Activated T-cell treated with anti-CD3 and anti-CD28 coated beads for 4 hours (primary cell): Measurements from ENCODE around the gene ELMO1.

Experiments
- DNase-seq: peaks from one replicate; pipeline ENCODE4 v3.0.0-alpha.2; 2020

The ELMO1 gene

DNA sequence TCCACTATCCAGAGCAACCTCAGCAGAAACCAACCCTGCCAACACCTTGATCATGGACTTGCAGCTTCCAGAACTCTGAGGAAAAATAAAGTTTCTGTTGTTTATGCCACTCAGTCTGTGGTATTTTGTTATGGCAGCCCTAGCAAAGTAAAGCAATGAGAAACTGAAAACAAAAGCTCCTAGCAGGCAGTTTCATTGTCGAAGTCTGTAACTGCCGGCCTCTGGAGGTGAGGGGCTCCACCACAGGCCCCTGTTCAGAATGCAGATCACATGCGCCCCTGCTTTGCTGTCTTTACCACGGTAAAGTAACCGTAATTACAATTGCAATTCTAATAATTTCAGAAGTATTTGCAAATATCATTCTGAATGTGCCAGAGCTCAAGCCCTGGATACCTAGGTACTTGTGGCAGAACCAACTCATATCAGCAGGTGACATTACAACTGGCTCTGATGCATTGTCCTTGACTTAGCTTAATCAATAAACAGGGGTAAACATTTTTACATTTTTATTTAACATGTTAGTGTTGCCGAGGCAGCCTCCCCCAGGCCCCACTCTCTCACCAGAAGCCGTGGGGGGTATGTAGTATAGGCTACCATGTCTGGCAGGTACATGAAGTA is 193.2 kb downstream of the ELMO1 start:
- no peak for DNase-seq

- DNase-seq = no peak
Measured at GRCh38 chr7:37251222-37251621, 197.4 kb downstream of the ELMO1 start.

DNA sequence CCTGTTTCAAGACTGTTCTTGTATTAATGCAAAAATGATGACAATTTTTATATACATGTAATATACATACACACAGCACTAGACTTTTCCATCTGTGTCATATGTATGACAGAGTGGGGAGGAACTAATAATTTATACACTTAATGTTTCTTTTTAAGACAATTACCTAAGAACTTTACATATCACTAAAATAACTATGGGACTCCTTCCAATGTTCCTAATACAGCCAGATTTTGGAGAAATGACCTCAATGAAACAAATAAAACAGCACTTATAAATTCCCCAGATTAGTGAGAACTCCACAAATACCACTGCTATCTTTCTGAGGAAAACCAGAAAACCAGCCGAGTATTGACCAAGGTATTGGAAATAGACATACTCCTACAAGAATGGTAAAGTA is 199.4 kb downstream of the ELMO1 start:
- DNase-seq = no peak

- no peak for DNase-seq
Measured at GRCh38 chr7:37248396-37248861, 200.2 kb downstream of the ELMO1 start.

- no peak for DNase-seq
Measured at GRCh38 chr7:37247861-37248260, 200.8 kb downstream of the ELMO1 start.

GRCh38 chr7:37245590-37245989 is 203.1 kb downstream of the ELMO1 start:
- DNase-seq = no peak

GRCh38 chr7:37236906-37237305 is 211.8 kb downstream of the ELMO1 start:
- no peak for DNase-seq

- no peak for DNase-seq
Measured at GRCh38 chr7:37235813-37236212, 212.9 kb downstream of the ELMO1 start.

DNA sequence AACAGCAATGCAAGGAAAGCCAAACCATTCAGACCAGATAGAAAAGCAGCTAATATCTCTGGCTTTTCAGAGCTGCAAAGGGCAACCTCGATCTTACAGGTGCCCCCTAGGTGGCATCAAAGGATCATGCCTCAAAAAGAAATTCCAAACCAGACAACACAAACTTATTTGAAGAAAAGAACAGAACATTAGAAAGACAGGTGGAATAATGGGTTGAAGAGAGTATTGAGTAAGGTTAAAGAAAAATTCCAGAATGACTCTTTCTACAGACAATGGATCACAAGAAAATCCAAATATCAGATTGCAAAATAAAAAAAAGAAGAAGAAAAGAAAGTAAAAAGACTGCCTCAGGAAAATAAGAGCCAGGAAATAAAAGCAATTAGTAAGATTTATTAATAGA is 213.7 kb downstream of the ELMO1 start:
- DNase-seq = no peak

DNA sequence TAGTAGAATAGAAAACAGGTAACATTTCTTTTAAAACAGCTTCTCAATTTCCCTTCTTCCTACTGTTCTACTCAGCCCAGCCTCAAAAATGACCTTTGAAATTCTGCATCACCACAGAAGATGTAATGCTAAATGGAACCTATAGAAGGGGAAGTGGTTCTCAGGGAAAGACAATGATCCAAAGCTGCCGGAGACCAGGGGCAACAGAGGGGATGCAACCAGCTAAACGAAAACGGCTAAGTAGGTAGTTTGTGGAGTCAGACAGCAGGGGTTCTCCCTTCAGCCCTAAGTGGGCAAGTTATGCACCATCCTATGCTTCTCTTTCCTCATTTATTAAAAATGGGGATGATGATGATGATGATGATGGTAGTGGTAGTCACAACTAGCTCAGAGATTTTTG is 214.3 kb downstream of the ELMO1 start:
- no peak for DNase-seq

- no peak for DNase-seq
Measured at GRCh38 chr7:37231613-37232012, 217.1 kb downstream of the ELMO1 start.

DNA sequence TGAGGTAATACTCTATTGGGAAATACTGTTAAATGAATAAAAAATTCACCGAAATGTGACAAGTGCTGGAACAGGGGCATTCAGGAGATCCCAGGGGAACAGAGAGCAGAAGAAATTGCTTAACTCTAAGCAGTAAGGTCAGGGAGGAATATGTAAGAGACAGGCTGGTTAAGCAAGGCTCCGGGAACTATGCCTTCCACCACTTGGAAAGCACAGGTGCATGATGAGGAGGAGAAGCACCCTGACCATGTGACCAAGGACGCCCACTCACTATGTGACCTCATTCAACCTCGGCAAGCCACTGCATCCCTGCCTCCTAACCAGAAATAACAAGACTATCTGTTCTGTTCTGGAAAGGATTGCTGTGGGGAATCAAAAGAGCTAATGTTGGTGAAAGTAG is 218.4 kb downstream of the ELMO1 start:
- DNase-seq = peak; percentile 11

DNA sequence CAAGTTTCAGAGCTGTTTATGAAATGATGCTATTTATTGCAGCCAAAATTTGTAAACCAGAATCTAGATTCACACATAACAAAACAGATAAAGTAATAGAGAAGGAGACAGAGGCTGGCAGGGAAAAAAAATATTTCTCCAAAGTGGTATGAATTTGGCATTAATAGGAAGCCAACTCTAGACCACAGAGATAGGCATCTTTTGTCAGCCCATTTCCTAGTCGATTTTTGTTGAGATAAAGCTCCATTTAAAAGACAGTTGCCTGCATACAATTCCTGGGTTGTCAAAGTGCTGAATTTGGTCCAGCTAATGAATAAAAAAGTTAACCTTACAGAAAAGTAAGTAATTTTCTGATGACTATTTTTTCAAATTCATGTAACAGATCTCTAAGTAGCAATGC is 219.3 kb downstream of the ELMO1 start:
- DNase-seq = no peak

DNA sequence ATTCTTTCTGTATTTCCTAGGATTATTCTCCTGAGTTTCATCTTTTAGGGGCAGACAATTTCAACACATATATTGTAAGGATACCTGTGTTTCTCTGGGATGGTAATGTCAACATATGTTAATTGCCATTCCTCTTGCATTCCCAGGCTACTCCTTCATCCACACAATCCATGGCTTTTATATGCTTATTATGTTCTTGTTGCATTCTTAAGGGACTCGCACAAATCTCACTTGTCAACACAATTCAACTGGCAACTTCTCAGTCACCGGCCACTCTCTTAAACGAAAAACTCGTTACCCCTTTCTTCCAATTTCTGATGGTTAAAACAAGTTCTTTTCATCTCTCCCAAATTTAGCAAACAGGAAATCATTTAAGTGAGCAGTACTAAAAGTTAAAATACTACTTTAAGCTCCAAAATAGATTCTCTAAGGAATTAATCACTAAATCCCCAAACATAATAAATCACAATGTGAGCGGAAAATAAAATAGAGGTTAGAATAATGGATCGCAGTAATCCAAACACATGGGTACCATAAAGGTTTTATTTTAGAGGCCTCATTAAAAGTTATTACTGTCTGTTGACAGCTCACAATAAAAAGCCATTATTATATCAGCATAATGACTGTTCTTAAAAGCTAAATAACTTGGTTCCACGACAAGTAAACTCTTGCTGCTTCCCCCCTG is 223.2 kb downstream of the ELMO1 start:
- DNase-seq = no peak

- DNase-seq = no peak
Measured at GRCh38 chr7:37224746-37225145, 223.9 kb downstream of the ELMO1 start.

DNA sequence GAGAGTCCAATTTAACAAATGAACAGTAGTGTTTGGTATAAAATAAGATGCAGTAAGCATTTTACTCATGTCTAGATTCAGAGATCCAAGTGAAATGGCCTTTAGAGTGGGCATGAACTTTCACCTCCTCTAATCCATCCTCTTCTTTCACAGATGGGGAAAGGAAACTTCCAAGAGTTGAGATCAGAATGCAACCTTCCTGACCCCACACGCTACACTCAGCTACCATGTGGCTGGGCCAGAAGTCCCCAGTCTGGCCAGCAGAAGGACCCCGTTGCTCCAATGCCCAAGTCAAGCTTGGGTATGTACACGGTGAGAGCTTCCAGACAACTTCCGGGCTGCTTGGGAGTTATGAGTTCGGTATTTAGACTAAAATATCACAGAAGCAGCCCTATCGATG is 228.0 kb downstream of the ELMO1 start:
- no peak for DNase-seq

DNA sequence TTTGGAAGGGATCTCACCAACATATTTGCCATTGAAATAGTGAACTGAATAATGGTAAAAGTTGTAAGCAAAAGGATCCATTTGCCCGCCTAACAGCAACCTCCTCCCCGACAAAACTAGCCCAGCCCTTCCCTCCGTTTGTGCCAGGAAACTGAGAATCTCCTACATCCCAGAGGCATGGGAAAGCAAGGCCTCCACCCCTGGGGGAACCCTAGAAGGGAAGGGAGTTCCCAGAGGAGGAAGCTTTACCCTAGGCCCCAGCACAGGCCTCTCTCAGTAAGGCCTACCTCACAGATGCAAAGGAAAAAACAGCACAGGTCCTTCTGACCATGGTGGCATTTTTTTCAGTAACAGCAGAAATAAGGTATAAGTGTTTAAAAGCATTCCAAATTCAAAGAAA is 229.7 kb downstream of the ELMO1 start:
- no peak for DNase-seq

DNA sequence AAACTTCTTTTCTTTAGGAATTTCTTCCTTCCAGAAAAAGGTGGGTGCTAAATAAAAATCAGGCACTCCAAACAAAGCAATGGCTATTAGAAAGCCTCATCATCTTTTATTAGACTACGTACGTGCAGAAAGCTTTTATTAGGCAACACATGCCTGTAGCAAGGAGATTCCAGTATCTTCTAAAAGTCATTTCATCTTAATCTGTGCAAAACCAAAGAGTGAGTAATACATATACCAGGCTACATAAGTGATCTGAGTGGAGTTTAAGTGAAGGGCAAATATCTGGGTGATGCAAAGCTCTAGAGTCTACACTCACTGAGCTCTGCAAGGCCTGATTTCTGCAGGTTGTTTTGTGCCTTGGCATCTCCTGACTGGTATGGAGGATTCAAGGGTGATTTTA is 231.7 kb downstream of the ELMO1 start:
- no peak for DNase-seq

- no peak for DNase-seq
Measured at GRCh38 chr7:37216156-37216852, 232.4 kb downstream of the ELMO1 start.

DNA sequence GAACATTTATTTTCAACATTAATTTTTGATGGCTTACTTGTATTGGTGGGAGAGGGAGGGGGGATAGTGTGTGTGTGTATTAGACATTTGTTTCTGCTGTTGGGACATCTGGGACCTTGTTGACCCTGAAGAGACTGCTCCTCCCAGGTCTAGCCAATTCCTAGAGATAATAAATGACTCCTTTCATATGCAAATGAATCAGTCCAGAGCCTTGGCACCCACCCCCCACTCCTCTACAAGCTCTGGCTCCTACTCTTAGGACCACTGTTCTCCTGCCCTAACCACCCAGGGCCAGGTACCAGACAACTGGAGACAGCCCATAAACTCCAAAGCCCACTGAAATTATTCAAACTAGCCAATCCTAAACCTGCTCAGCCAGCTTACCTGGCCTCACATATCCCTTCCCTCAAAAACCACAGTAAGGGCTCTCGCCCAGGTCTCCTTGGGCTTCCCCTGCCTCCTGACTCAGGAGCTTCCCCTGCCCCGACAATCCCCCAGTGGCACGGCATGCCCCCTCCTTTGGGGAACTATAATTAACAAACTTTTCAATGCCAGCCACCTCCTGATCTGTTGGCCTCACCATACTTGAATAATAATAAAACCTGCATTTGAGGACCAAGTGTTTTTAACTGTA is 233.3 kb downstream of the ELMO1 start:
- DNase-seq = no peak

DNA sequence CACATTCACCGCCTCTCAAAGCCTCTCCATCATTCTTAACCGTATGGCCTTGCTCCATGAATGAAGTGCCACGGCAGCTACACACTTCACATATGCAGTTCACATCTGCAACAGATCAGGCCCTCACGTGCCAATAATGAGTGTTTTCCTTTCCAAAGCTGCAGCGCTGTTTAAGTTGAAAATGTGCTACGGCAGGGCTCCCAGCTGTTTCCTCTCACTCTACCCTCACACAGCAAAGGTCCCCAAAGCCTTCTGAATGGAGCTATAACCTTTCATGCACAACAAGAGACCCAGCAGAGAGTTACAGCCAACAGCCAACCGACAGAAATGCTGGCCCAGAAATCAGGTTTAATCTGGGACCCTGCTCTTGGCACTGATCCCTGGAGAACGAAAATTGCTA is 236.1 kb downstream of the ELMO1 start:
- no peak for DNase-seq

GRCh38 chr7:37212051-37212450 is 236.6 kb downstream of the ELMO1 start:
- DNase-seq = no peak

DNA sequence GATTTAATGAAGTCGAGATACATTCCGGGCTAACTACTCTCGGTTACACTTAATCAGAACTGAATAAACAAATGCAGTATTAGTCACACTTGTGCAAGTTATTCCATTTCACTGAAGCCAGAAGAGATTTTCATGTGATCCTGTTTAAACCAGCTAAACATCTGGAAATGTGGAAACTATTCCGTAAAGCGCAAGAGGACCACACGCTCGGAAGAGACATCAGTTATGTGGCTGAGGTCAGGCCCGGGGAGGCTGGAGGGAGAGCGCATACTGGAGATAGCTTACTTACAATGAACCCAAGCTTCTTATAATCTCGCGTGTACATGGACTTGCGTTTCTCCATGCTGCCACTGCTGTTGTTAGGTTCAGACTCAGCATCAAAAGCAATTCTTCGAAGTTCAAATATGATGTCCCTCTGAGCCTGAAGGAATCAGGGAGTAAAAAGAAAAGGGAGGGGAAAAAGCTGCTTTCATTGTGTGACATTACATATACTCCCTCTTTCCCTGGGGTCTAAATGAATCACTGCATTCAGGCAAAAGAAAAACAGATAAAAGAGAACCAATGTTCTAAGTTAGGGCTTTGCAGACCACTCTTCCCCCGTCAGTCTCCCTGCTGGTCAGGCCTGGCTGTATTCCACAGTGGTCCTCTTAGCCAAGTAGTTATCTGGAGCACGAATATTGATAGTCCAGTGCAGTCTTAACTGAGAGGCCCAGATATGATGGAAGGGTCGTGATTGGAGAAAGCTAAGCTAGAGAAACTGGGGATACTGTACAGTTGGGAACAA is 237.4 kb downstream of the ELMO1 start:
- no peak for DNase-seq
